Smooth muscle cell of trachea (primary cell): ENCODE data around the gene MAGEF1. TPM values are rescaled to one million over a fixed set of nuclear protein-coding genes. Genes with fewer than 3 reads are reported as not detected.

Source experiments
- total RNA-seq: library from RNA; depleted of rRNA; stranded (reverse); fragments of >200 nt; gene quantifications from 2 replicates; pipeline ENCODE4 v1.2.1, GENCODE V29; 2014

MAGEF1 gene, protein sequence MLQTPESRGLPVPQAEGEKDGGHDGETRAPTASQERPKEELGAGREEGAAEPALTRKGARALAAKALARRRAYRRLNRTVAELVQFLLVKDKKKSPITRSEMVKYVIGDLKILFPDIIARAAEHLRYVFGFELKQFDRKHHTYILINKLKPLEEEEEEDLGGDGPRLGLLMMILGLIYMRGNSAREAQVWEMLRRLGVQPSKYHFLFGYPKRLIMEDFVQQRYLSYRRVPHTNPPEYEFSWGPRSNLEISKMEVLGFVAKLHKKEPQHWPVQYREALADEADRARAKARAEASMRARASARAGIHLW
- total RNA-seq, result 15.7 and 20.9 TPM in 2 replicates

DNA sequence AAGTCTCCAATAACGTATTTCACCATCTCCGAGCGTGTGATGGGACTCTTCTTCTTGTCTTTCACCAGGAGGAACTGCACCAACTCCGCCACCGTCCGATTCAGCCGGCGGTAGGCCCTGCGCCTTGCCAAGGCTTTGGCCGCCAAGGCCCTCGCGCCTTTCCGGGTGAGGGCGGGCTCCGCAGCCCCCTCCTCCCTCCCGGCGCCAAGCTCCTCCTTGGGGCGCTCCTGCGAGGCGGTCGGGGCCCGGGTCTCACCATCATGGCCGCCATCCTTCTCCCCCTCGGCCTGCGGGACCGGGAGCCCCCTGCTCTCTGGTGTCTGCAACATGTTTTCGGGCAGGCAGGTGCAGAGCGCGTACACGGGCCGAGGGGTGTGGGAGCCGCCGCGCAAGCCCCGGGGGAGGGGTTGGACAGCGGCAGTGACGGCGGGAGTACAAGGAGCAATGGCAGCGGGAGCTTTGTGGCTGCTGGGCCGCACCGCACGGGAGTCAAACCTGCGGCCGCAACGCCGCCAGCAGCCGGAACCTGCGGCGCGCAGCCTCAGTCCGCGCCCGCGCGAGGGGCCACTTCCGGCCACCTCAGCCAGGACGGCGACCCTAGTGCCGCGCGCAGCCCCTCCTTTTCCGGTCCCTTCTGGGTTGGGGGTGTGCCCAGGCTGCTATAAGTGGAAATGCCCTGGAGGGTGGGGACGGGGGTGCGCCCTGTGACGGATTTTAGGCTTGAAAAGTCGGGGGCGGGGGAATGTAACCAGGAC lies at the start of gene MAGEF1:
Gene MAGEF1, minus strand, starts transcription at position 572 of the 755 bp plus-strand sequence. Its CDS starts 243 bp downstream, at position 329.

Other genes starting within 250 kb of the MAGEF1 start
- gene EPHB3, start 150.3 kb downstream of the MAGEF1 start, total RNA-seq, result 12.4 and 18.0 TPM in 2 replicates
- 74.3 and 76.7 TPM in 2 replicates for gene VPS8, start 100.1 kb upstream of the MAGEF1 start, total RNA-seq